Posterior vena cava (tissue), 2 donors: ENCODE results near the gene RFC5. TPM values are rescaled to one million over a fixed set of nuclear protein-coding genes. Genes with fewer than 3 reads are reported as not detected.
A peak's percentile ranks its signal among the peaks of the same experiment; 100 is the strongest.
"Not testable (repeated sequence)": the region's sequence is repeated elsewhere in the genome, so short reads cannot be mapped to it uniquely, and the experiment has no call there.

Experiments used
- DNase-seq: peaks from one replicate; pipeline ENCODE4 v3.0.0-alpha.2; 2020; ENCODE audit warnings: low spot score
- intact Hi-C, 2 donors: fragments of 100-400 bp; cut with DNase I; formaldehyde crosslinking; loops; one replicate each; pipeline versions ENCODE4 v1.14.1 to v1.14.2; 2022 to 2023
- long read RNA-seq, 2 donors: library from polyadenylated mRNA; unstranded; transcript quantifications; one replicate each; pipeline ENCODE4 v2.0.0, GENCODE V29; 2020 to 2021
- total RNA-seq, 2 donors: library from RNA; stranded (reverse); fragmentation: NEBNext Ultra II Directional; extraction: Animal tissue kit (Norgen Biotek cat#: 25700); gene quantifications; one replicate each; pipeline ENCODE4 v1.2.1, GENCODE V29; 2021
- donor health status: DM: yes; HTN: yes; CAD: no.
- donor health status: DM: yes; HTN: yes; CAD: no.

RFC5 gene
- 1 to 10 TPM; 6.0 to 7.0 TPM for total RNA-seq
- long read RNA-seq, donor 1, partial matches to known transcripts, result 0 of 1 reads
- long read RNA-seq, donor 1, other reads (novel, unspliced or antisense), result 1 of 1 reads
- long read RNA-seq, donor 2, transcript RFC5-204 (11 exons, 1,655 nt), result major isoform, 16 of 23 reads
- long read RNA-seq, donor 2, partial matches to known transcripts, result 1 of 23 reads
- long read RNA-seq, donor 2, other reads (novel, unspliced or antisense), result 6 of 23 reads

GRCh38 chr12:118016424-118017264, at the start of gene RFC5:
RFC5 (plus strand) TSS chr12:118016703; CDS start chr12:118016828, 125 bp downstream.
- peak; percentile 99 for DNase-seq
- intact Hi-C loops, result no loop called here

GRCh38 chr12:117967043-117967442, 49.5 kb upstream of the RFC5 start:
- DNase-seq, result no peak
- intact Hi-C loops, result no loop called here

GRCh38 chr12:117967512-117967911, 49.0 kb upstream of the RFC5 start:
- DNase-seq, result no peak
- intact Hi-C loops, result no loop called here

- intact Hi-C loops, result no loop called here
Measured at GRCh38 chr12:117968151-117968789, 48.2 kb upstream of the RFC5 start.

GRCh38 chr12:117968826-117969659, 47.5 kb upstream of the RFC5 start, which contains the start of gene KSR2:
KSR2 (minus strand) TSS chr12:117968990; CDS start chr12:117968255, 735 bp downstream.
- no peak for DNase-seq
- intact Hi-C loops, result no loop called here

More at GRCh38 chr12:117968151-117968789, 48.2 kb upstream of the RFC5 start:
- no peak for DNase-seq

GRCh38 chr12:117970334-117970733, 46.2 kb upstream of the RFC5 start:
- no peak for DNase-seq
- intact Hi-C loops, result no loop called here

GRCh38 chr12:117972301-117972700, 44.2 kb upstream of the RFC5 start:
- DNase-seq, result no peak
- intact Hi-C loops, result no loop called here

GRCh38 chr12:117975006-117975405, 41.5 kb upstream of the RFC5 start:
- intact Hi-C loops, result no loop called here
- DNase-seq, result no peak

- intact Hi-C loops, result no loop called here
- DNase-seq, result no peak
Measured at GRCh38 chr12:117977373-117977772, 39.1 kb upstream of the RFC5 start.

GRCh38 chr12:117980616-117981015, 35.9 kb upstream of the RFC5 start:
- intact Hi-C loops, result no loop called here
- no peak for DNase-seq

GRCh38 chr12:117981267-117981666, 35.2 kb upstream of the RFC5 start:
- intact Hi-C loops, result no loop called here

GRCh38 chr12:117985182-117985581, 31.3 kb upstream of the RFC5 start:
- no peak for DNase-seq
- intact Hi-C loops, result no loop called here

More at GRCh38 chr12:117981267-117981666, 35.2 kb upstream of the RFC5 start:
- no peak for DNase-seq

GRCh38 chr12:117986705-117987469, 29.6 kb upstream of the RFC5 start:
- intact Hi-C loops, result no loop called here
- DNase-seq, result no peak

GRCh38 chr12:117994551-117995438, 21.7 kb upstream of the RFC5 start:
- no peak for DNase-seq
- intact Hi-C loops, result no loop called here

- intact Hi-C loops, result no loop called here
- DNase-seq, result no peak
Measured at GRCh38 chr12:117998719-117999118, 17.8 kb upstream of the RFC5 start.

- intact Hi-C loops, DNase-seq: not testable (repeated sequence)
Measured at GRCh38 chr12:117999806-118000205, 16.7 kb upstream of the RFC5 start.

- intact Hi-C loops, result no loop called here
- DNase-seq, result no peak
Measured at GRCh38 chr12:118010903-118011302, 5.6 kb upstream of the RFC5 start.

GRCh38 chr12:118011377-118011776, 5.1 kb upstream of the RFC5 start:
- intact Hi-C loops, result no loop called here
- DNase-seq, result no peak
